ENCODE data around the gene BMP7. TPM values are rescaled to one million over a fixed set of nuclear protein-coding genes. Genes with fewer than 3 reads are reported as not detected.
A peak's percentile ranks its signal among the peaks of the same experiment; 100 is the strongest.

The BMP7 gene
- total and polyA plus RNA-seq, 9 of the 15 experiments (the other 6 are each of a cell fraction or from before 2014, with no cell fraction given), result 0.18 TPM; not detected in 8

DNA sequence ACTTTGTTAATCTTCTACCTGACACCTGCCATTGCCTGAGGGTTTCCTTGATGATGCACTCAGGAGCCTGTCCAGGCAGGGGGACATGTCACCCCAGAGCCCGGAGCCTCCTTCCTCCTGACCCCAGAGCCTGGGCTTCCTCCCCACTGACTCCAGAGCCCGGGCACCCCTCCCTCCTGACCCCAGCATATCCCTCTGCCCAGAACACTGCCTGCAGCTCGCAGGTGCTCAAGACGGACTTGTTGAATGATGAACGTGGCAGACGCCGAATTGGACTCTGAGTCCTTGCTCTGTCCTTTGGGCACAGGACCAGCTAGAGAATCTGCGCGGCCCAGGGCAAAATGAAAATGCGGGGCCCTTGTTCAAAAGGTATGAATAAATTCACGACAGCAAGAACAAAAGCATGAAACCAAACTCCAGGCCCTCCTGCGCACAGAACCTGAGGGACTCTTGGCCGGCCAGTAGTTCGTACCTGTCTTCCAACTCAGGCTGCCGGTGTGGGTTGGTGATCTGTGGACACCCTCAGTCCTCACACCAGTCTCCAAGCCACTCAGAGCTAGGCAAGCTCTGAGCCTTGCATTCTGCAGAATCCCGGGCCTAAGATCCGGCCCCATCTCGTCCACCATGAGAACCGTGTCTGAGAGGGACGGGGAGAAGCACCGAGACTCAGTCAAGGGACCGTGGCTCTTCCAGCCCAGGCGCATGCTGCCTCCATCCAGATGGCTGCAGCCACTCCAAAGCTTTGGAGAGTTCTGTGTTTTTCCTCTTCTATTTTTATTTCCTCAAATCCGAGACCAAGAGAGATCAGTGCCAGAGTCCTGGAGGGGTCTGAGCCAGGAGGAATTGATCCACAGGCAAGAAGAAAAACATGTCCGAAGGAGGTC is 104.7 kb downstream of the BMP7 start:
- ChIA-PET CTCF (ENCODE audit: low intra/inter-chr PET ratio) (no interaction called here), POLR2A (interaction anchor here (0.6 kb wide), 2 partner anchors 403 to 763 kb away, joined by 3 read pairs; no protein-coding TSS in a partner anchor)
- Histone ChIP-seq H3K79me2 (ENCODE audit: control insufficient read depth, insufficient read depth, low read length) (no peaks in the 10 kb centered on the region), H3K9ac (ENCODE audit: insufficient read depth in 1 of 2, low read depth in 2 of 2, low read length in 2 of 2) (no peak overlapping the region), H3K9me1 (ENCODE audit: control insufficient read depth, insufficient read depth, low read length) (no peaks in the 10 kb centered on the region), H2AFZ (ENCODE audit: low read depth, low read length) (no peak overlapping the region), H3K4me2 (ENCODE audit: insufficient read depth, low read length) (no peak overlapping the region), H3K27me3 (ENCODE audit: control insufficient read depth in 2 of 2, insufficient read depth in 2 of 2, low read length in 2 of 2) (peaks cover 4 to 69% of the 10 kb centered on the region in 2 experiments; a peak in 4 of 5 replicates), H4K20me1 (replicated peaks; ENCODE audit: control insufficient read depth, insufficient read depth, low read length) (no peaks in the 10 kb centered on the region), H3K36me3 (ENCODE audit: control insufficient read depth, insufficient read depth, low read length) (no peaks in the 10 kb centered on the region), H3K9me3 (replicated peaks; ENCODE audit: control insufficient read depth, insufficient read depth, low read depth, low read length) (no peaks in the 10 kb centered on the region), H3K27ac (ENCODE audit: extremely low read depth, low read depth, low read length) (no peak overlapping the region), H3K4me3 (no peak overlapping the region), H3K4me1 (replicated peaks in 1 of 2; ENCODE audit: control insufficient read depth in 2 of 2, insufficient read depth in 2 of 2, low read length in 2 of 2) (no peaks in the 10 kb centered on the region)
- intact Hi-C loops (cut with micrococcal nuclease) (no loop called here), in situ Hi-C loops (cut with MboI) (no loop called here)
- DNase-seq (ENCODE audit: extremely low read depth in 1 of 4, low spot score in 3 of 4), result no peak
- WGBS (ENCODE audit: insufficient coverage, low coverage, missing lambda C conversion rate), result under 1% methylated on average over 25 of the region's 25 CpGs
- FAIRE-seq, result no peak
- ATAC-seq, result no peak
- TF ChIP-seq EGR1 (conservative IDR thresholded peaks at IDR 0.05), result no peak
- TF ChIP-seq, protein P1, sequence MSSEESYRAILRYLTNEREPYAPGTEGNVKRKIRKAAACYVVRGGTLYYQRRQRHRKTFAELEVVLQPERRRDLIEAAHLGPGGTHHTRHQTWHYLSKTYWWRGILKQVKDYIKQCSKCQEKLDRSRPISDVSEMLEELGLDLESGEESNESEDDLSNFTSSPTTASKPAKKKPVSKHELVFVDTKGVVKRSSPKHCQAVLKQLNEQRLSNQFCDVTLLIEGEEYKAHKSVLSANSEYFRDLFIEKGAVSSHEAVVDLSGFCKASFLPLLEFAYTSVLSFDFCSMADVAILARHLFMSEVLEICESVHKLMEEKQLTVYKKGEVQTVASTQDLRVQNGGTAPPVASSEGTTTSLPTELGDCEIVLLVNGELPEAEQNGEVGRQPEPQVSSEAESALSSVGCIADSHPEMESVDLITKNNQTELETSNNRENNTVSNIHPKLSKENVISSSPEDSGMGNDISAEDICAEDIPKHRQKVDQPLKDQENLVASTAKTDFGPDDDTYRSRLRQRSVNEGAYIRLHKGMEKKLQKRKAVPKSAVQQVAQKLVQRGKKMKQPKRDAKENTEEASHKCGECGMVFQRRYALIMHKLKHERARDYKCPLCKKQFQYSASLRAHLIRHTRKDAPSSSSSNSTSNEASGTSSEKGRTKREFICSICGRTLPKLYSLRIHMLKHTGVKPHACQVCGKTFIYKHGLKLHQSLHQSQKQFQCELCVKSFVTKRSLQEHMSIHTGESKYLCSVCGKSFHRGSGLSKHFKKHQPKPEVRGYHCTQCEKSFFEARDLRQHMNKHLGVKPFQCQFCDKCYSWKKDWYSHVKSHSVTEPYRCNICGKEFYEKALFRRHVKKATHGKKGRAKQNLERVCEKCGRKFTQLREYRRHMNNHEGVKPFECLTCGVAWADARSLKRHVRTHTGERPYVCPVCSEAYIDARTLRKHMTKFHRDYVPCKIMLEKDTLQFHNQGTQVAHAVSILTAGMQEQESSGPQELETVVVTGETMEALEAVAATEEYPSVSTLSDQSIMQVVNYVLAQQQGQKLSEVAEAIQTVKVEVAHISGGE (CRISPR knock-in tag; IDR thresholded peaks at IDR 0.05), result peak in 1 of 3 experiments; percentile 74; a peak in 2 of 6 replicates
- no peak for TF ChIP-seq ZNF445 (CRISPR knock-in tag; IDR thresholded peaks at IDR 0.05; ENCODE audit: low read depth)
- no TSS peak for BruUV-seq (replicated peaks)

All from K562 (cell line).